Erythroblast (primary cell): ENCODE measurements around the gene SZT2.
A peak's percentile ranks its signal among the peaks of the same experiment; 100 is the strongest.

ENCODE experiments used
- DNase-seq, 2 experiments: peaks; one replicate each; lab custom pipeline; 2025; lab: John Stamatoyannopoulos, UW
- GATA1 ChIP-seq: IDR thresholded peaks from 2 replicates; pipeline ENCODE4 v1.6.1; 2011; ENCODE audit warnings: low read depth, mild to moderate bottlenecking, control low read depth, low read length, moderate library complexity
- POLR2A ChIP-seq: IDR thresholded peaks from 2 replicates; pipeline ENCODE4 v1.6.1; 2011; ENCODE audit warnings: mild to moderate bottlenecking, low read length

SZT2 gene

GRCh38 chr1:43419627-43420425, 30.1 kb downstream of the SZT2 start:
- DNase-seq = no peak
- TF ChIP-seq GATA1 = no peak
- no peak for TF ChIP-seq POLR2A

GRCh38 chr1:43420874-43421273, 31.2 kb downstream of the SZT2 start:
- TF ChIP-seq GATA1 (no peak), POLR2A (no peak)
- no peak for DNase-seq

- no peak for DNase-seq
- no peak for TF ChIP-seq POLR2A
- TF ChIP-seq GATA1 = no peak
Measured at GRCh38 chr1:43421396-43421795, 31.7 kb downstream of the SZT2 start.

GRCh38 chr1:43421976-43422750, 32.5 kb downstream of the SZT2 start:
- no peak for TF ChIP-seq POLR2A
- no peak for DNase-seq

- DNase-seq = no peak
- TF ChIP-seq POLR2A = no peak
- no peak for TF ChIP-seq GATA1
Measured at GRCh38 chr1:43422995-43423671, 33.4 kb downstream of the SZT2 start.

GRCh38 chr1:43423672-43424550, 34.2 kb downstream of the SZT2 start:
- DNase-seq = peak in 1 of 2 experiments; percentile 15
- no peak for TF ChIP-seq GATA1
- no peak for TF ChIP-seq POLR2A

GRCh38 chr1:43425045-43425444, 35.3 kb downstream of the SZT2 start:
- no peak for TF ChIP-seq GATA1
- no peak for TF ChIP-seq POLR2A
- no peak for DNase-seq

GRCh38 chr1:43426221-43426620, 36.5 kb downstream of the SZT2 start:
- DNase-seq = no peak

GRCh38 chr1:43427524-43427923, 37.8 kb downstream of the SZT2 start:
- DNase-seq = no peak
- TF ChIP-seq GATA1 = no peak
- no peak for TF ChIP-seq POLR2A

More at GRCh38 chr1:43426221-43426620, 36.5 kb downstream of the SZT2 start:
- TF ChIP-seq POLR2A (no peak), GATA1 (no peak)

- TF ChIP-seq POLR2A (no peak), GATA1 (no peak)
- DNase-seq = no peak
Measured at GRCh38 chr1:43427941-43428340, 38.2 kb downstream of the SZT2 start.

- TF ChIP-seq GATA1 = no peak
- TF ChIP-seq POLR2A = no peak
- DNase-seq = no peak
Measured at GRCh38 chr1:43430831-43431230, 41.1 kb downstream of the SZT2 start.

GRCh38 chr1:43431676-43432075, 42.0 kb downstream of the SZT2 start:
- TF ChIP-seq POLR2A (no peak), GATA1 (no peak)
- no peak for DNase-seq

GRCh38 chr1:43432171-43432860, 42.6 kb downstream of the SZT2 start:
- TF ChIP-seq GATA1 = no peak
- TF ChIP-seq POLR2A = no peak
- no peak for DNase-seq

GRCh38 chr1:43432907-43433306, 43.2 kb downstream of the SZT2 start:
- no peak for TF ChIP-seq POLR2A
- TF ChIP-seq GATA1 = no peak
- no peak for DNase-seq
